NCI-H1105 (cell line): ENCODE data around the gene NEURL3.
"Not testable (repeated sequence)": the region's sequence is repeated elsewhere in the genome, so short reads cannot be mapped to it uniquely, and the experiment has no call there.

Experiments
- DNase-seq: peaks from one replicate; lab custom pipeline; 2025; lab: John Stamatoyannopoulos, UW

The NEURL3 gene

DNA sequence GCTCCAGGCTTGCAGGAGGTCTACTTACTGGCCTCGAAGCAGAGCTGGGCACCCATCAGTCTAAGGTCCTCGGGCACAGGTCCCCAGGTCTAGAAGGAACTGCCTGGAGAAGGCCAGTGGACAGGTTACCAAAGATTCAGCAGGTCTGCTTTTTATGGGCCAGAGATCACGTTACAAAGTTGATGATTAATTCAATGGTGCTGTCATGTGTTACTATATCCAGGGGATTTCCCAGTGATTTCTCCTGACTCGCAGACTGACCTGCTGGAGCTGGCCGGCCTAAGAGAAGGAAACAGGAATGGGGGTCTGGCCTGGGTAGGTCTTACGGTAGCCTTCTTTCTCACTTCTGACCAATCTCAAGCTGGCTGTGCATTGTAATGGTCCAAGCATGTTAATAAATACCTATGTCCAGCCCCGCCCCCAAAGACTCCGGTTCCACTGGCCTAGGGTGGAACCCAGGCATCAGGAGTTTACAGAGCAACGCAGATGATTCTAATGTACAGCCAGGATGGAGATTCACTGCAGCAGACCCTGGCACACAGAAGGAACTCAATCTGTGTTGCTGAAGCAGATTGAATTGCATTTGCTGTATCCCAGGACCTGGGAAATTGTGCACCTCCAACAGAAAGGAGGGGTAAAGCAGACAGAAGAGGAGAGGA, at the start of gene NEURL3:
Gene NEURL3 (minus strand): TSS at position 127 of the 659 bp plus-strand sequence. CDS start 71 bp downstream, at position 56.
- DNase-seq: no peak

- DNase-seq: peak; percentile 3
These were observed 49.4 kb upstream of the NEURL3 start for GRCh38 chr2:96554293-96555145.

DNA sequence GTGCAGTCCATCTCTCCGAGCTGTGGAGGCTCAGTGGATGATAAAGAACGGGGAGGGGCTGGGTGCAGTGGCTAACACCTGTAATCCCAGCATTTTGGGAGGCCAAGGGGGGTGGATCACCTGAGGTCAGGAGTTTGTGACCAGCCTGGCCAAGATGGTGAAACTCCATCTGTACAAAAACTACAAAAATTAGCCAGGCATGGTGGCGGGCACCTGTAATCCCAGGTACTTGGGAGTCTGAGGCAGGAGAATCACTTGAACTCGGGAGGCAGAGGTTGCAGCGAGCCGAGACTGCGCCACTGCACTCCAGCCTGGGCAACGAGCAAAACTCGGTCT, 48.8 kb upstream of the NEURL3 start:
- not testable (repeated sequence) for DNase-seq

DNA sequence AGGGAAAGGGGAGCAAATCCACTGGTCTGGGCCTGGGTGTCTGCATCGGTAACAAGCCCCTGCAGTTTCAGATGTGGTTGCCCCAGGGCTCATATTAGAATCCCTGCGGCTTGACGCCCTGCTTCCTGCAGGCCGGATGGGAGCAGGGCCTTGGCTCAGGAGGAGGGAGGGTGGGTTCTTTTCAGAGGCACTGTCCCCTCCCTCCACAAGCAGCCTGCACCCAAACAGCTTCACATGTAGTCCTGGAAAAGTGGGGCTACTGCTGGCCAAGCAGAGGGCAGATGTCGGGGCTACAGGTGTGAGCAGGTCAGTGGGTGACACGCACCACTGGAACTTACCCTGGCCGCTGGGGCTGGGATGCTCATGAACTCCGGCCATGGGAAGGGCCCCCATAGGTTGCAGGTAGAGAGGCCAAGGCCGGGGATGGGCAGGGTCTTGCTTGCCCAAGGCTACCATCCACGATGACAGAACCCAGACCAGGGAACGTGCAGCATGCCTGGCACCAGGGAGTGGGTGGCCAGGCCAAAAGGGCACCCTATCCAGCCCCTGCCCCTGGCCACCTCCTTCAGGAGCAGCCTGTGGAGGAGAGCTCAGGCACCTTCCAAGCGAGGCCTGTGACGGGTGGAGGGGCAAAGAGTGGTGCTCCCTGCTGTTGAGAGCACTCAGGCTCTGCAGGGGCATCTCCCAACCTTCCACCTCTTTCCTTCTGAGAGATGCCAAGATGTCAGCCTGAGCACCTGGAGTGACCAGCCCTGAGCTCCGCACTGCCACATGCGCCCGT, 48.2 kb upstream of the NEURL3 start:
- DNase-seq: no peak

DNA sequence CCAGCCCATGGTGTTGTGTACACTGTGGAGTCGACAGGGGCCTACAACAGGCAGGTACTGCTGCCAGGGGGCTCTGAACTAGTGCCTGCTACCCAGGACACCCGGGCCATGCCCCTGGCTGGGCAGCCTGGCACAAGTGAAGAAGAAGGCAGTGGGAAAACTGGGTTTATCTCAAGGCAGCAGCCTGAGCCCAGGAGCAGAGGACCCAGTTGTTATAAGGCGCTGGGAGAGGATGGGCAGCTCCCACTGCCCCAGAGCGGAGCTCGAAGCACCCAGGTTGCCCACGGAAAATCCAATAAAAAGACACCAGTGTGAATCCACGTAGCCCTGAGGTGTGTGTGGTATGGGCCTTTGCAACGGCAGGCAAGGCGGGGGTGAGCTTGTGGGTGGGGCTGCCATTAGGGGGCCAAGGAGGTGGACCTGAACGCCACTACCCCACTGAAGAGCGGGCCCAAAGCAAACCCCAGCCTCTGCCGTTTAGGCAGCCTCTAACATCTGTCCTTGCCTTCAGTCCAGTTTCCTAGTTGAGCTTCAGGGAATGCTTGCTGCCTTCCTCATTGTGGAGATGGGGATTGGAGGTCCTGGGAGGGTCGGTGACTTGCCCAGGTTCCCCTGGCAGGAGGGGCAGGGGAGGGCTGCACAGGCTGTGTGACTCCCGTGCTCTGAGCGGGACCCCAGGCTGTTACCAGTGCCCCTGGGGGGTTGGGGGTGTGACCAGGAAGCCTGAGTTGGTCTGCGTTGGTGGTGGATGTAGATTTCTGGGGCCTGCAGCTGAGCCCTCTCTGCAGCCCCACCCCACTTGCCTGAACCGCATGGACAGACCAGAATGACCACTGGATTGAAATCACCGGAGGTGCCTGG, 47.4 kb upstream of the NEURL3 start:
- DNase-seq: no peak

DNA sequence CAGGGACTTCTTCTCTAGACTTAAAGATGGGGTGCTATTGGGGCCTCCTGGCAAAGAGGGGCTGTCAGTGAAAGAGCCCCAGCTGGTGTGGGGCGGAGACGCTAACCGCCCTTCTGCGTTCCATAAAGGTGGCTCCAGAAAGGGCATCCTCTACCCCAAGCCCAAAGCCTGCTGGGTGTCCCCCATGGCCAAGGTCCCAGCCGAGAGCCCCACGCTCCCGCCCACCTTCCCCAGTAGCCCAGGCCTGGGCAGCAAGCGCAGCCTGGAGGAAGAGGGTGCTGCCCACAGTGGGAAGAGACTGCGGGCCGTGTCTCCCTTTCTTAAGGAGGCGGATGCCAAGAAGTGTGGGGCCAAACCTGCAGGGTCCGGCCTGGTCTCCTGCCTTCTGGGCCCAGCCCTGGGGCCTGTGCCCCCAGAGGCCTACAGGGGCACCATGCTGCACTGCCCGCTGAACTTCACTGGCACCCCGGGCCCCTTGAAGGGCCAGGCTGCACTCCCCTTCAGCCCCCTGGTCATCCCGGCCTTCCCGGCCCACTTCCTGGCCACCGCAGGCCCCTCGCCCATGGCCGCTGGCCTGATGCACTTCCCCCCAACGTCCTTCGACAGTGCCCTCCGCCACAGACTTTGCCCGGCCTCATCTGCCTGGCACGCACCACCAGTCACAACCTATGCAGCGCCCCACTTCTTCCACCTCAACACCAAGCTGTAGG, 46.6 kb upstream of the NEURL3 start:
- no peak for DNase-seq

DNA sequence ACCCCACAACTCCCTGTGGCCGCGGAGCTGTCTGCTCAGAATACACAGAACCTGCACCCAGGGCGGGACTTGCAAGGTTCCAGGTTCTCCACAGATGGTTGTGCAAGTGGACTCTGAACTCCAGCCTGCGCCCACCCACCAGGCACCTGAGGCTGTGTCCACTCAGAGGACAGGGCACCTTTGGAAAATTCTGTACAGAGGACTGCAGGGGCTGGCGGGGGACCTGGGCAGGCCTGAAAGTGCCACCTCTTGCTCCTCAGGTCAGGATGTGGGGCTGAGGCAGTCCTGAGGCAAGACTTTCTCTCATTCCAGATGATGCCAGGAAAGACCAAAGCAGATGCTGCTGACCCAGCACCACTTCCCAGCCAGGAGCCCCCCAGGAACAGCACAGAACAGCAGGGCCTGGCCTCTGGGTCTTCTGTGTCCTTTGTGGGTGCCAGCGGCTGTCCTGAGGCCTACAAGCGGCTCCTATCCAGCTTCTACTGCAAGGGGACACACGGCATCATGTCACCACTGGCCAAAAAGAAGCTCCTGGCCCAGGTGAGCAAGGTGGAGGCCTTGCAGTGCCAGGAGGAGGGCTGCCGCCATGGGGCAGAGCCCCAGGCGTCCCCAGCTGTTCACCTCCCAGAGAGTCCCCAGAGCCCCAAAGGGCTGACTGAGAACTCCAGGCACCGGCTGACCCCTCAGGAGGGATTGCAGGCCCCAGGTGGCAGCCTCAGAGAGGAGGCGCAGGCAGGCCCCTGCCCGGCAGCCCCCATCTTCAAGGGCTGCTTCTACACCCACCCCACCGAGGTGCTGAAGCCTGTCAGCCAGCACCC, 45.8 kb upstream of the NEURL3 start:
- DNase-seq: no peak

GRCh38 chr2:96549967-96550786, 45.0 kb upstream of the NEURL3 start:
- no peak for DNase-seq

GRCh38 chr2:96549466-96549785, 44.3 kb upstream of the NEURL3 start:
- no peak for DNase-seq

GRCh38 chr2:96548558-96549465, 43.7 kb upstream of the NEURL3 start:
- no peak for DNase-seq

DNA sequence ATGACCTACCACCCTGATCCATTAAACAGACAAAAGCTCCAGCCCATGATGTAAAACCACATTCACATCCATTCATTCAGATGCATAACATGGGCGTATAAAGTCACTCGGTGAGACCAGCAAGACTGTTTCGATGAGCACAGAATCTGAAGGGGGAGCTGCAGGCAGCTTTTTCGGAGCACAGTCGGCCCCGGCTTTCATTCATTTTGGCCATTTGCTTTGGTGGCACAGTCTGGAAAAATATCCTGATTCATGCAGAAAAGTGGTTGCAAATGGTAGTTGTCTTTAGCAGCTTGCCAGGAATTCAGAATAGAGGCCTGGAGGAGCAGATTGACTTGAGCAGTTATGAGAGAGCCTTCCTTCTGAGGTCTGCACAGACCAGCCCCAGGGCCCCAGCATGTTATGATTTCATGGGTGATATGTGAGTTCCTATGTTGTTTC, 42.6 kb upstream of the NEURL3 start:
- DNase-seq: no peak

DNA sequence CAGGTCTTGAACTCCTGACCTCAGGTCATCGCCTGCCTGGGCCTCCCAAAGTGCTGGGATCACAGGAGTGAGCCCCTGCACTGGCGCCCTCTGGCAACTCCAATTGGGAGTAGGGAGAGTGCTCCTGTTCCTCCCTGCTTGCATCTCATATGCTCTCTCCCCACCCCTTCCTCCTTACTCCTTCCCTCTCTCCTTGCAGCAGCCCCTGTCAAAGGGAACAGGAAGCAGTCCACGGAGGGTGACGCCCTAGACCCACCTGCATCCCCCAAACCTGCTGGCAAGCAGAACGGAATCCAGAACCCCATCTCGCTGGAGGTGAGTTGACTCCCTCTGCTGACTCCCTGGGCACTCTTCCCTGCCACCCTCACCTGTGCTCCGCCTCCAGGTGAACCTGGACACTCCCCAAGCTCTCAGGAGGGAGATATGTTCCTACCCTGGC, 42.1 kb upstream of the NEURL3 start:
- no peak for DNase-seq

GRCh38 chr2:96546797-96547196, 41.6 kb upstream of the NEURL3 start:
- DNase-seq: no peak

GRCh38 chr2:96546321-96546720, 41.2 kb upstream of the NEURL3 start:
- no peak for DNase-seq

- DNase-seq: no peak
These were observed 37.3 kb upstream of the NEURL3 start for GRCh38 chr2:96542357-96542977.

GRCh38 chr2:96541398-96542152, 36.4 kb upstream of the NEURL3 start:
- DNase-seq: no peak

DNA sequence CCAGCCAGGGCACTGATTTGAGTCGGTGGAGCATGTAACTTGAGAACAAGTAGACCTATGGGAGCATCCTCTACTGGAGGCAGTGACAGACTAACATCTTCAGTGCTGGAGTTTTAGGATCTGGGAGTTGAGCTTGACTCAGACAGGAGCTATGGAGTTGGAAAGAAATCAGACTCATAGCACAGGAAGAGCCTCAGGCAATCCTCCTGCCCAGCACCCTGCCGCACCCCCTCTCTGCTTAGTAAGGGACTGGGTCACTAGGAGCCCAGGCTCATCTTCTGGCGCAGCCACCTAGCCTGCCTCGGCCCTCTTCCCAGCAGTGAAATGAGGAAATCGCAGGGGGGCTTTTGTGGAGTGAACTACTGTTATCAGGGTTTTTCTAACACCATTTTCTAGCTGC, 35.0 kb upstream of the NEURL3 start:
- no peak for DNase-seq
